Measurements from ENCODE around the gene ITPKB.

The ITPKB gene

DNA sequence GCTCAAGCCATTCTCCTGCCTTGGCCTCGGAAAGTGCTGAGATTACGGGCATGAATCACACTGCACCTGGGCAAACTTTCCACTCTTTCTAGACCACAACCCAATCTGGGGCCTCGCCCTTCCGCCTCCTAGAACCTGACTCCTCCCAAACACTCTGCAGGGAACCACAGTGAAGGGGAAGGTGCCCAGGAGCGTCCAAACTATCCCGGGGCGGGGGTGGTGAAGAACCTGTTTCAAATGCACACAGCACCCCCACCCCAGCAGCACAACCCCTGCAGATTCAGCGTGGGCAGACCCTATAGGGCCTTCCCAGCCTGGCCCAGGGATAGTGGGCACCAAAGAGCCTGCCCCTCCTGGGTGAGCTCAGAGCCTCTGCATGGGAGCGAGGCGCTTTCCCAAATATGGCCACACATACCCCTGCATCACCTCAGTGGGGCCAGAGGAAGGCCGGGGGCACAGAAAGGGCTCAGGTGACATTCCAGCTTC, 103.6 kb downstream of the ITPKB start:
- Histone ChIP-seq H3K27ac (no peak overlapping the region), H3K27me3 (ENCODE audit: insufficient read depth, low read depth, severe bottlenecking) (no peaks in the 10 kb centered on the region), H3K9me3 (ENCODE audit: severe bottlenecking) (no peaks in the 10 kb centered on the region), H3K4me3 (ENCODE audit: low read depth, low read length) (no peak overlapping the region), H3K36me3 (no peaks in the 10 kb centered on the region)
- TF ChIP-seq, protein P1, sequence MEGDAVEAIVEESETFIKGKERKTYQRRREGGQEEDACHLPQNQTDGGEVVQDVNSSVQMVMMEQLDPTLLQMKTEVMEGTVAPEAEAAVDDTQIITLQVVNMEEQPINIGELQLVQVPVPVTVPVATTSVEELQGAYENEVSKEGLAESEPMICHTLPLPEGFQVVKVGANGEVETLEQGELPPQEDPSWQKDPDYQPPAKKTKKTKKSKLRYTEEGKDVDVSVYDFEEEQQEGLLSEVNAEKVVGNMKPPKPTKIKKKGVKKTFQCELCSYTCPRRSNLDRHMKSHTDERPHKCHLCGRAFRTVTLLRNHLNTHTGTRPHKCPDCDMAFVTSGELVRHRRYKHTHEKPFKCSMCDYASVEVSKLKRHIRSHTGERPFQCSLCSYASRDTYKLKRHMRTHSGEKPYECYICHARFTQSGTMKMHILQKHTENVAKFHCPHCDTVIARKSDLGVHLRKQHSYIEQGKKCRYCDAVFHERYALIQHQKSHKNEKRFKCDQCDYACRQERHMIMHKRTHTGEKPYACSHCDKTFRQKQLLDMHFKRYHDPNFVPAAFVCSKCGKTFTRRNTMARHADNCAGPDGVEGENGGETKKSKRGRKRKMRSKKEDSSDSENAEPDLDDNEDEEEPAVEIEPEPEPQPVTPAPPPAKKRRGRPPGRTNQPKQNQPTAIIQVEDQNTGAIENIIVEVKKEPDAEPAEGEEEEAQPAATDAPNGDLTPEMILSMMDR (IDR thresholded peaks at IDR 0.05; ENCODE audit: low read depth, low read length) = no peak
- no peak for DNase-seq

DNA sequence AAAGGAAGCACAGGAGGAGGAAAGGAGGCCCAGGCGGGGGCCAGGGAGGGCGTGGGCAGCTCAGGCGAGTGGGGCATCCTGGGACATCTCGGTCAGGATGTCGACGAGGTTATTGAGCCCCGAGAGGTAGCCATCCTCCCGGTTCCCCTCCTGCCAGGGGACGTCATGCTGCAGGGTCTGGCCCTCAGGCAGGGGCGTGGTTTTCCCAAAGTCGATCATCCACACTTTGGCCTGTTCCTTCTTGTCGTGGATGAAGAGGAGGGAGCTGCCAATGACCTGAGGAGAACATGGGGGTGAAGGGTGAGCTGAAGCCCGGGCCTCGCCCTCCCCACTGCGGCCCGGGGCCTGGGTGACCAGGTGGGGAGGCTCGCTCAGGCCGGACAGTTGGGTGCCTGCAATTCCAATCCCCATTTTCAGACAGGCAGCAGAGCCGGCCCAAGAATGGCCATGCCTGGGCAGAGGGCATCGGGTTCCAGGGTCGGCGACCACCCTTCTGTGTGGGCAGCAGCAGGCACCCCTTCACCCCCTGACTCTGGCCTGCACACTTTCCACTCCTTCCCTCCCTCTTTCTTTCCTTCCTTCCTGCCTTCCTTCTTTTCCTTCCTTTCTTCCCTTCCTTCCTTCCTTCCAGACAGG, 104.4 kb downstream of the ITPKB start:
- Histone ChIP-seq H3K36me3 (no peaks in the 10 kb centered on the region), H3K4me3 (ENCODE audit: low read depth, low read length) (no peak overlapping the region), H3K9me3 (ENCODE audit: severe bottlenecking) (no peaks in the 10 kb centered on the region), H3K27ac (no peak overlapping the region), H3K27me3 (ENCODE audit: insufficient read depth, low read depth, severe bottlenecking) (no peaks in the 10 kb centered on the region)
- no peak for DNase-seq
- TF ChIP-seq, protein P1 (IDR thresholded peaks at IDR 0.05; ENCODE audit: low read depth, low read length) = no peak

DNA sequence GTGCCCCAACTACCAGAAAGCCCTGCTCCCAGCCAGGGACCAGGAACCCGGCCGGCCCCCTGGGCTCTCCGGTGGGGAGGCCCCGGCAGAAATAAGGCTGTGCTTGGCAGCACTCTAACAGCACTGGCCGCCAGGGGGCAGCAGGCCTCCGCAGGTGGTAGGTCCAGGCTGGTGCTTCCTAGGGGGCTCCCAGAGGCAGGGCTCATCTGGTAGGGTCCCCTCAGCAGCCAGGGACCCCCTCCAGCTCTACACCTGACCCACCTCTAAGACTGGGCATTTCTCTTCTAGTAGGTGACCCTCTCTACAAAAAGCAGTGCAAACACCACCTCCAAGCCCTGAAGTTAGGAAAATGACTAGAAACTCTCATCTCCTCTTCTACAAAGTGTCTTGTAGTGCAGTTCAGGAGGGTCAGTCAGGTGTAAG, 104.9 kb downstream of the ITPKB start:
- peak; percentile 55 for DNase-seq
- Histone ChIP-seq H3K36me3 (no peaks in the 10 kb centered on the region), H3K27ac (no peak overlapping the region)

DNA sequence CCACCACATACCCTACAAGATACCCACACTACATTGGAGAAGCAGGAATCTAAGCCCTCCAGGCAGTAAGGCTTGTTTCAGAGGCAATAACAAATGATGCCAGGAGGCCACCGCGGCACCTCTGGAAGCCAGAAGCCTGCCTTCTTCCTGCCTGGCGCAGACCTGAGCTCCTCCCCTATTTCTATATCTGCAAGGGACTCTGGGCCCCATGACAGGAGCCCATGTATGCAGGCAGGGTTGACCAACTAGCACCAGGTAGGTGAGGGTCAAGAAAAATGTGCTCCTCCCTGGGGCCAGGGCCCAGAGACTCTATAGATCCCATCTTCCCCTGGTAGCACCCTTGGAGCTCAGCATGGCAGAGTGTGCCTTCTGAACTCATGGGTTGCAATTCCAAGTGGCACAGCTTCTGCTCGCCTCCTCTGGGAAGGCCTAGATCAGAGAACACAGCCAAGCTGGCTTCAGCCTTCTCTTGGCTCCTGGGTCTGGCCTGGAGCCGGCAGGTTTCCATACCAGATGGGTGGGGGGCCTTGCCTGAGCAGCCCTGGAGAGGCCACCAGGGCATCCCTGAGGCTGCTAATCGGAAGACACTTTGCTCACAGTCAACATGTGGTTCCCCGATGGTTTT, 105.4 kb downstream of the ITPKB start:
- no peak for DNase-seq

More for the DNA sequence above, 104.9 kb downstream of the ITPKB start:
- no peaks in the 10 kb centered on the region for H3K9me3 ChIP-seq (ENCODE audit: severe bottlenecking)
- H3K27me3 ChIP-seq (ENCODE audit: insufficient read depth, low read depth, severe bottlenecking) = no peaks in the 10 kb centered on the region
- H3K4me3 ChIP-seq (ENCODE audit: low read depth, low read length) = no peak overlapping the region
- TF ChIP-seq, protein P1 (IDR thresholded peaks at IDR 0.05; ENCODE audit: low read depth, low read length) = peak; percentile 79

DNA sequence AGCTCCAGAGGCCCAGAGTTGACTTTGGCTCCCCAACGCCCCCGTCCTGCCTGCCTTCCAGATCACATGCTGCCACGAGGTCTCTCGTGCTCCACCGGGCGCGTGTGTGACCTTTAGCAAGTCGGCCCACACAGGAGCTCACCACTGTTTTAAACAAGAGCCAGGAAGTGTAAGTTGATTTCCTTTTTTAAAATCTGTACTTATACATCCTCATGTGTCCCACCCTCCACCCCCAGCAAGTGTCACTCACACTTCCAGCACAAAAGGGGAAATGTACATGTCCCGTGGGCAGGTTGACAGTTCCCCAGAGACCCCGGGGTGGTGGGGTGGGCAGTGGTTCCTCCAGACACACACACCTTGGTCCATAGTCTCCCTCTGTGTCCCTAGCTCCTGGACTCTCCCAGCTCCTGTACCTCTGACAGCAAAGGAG, 106.1 kb downstream of the ITPKB start:
- H3K27me3 ChIP-seq (ENCODE audit: insufficient read depth, low read depth, severe bottlenecking) = no peaks in the 10 kb centered on the region
- TF ChIP-seq, protein P1 (IDR thresholded peaks at IDR 0.05; ENCODE audit: low read depth, low read length) = no peak
- H3K36me3 ChIP-seq = no peaks in the 10 kb centered on the region
- no peak overlapping the region for H3K4me3 ChIP-seq (ENCODE audit: low read depth, low read length)
- DNase-seq = no peak
- H3K9me3 ChIP-seq (ENCODE audit: severe bottlenecking) = no peaks in the 10 kb centered on the region
- no peak overlapping the region for H3K27ac ChIP-seq

More for the DNA sequence above, 105.4 kb downstream of the ITPKB start:
- TF ChIP-seq, protein P1 (IDR thresholded peaks at IDR 0.05; ENCODE audit: low read depth, low read length) = no peak
- Histone ChIP-seq H3K27ac (no peak overlapping the region), H3K27me3 (ENCODE audit: insufficient read depth, low read depth, severe bottlenecking) (no peaks in the 10 kb centered on the region), H3K36me3 (no peaks in the 10 kb centered on the region), H3K4me3 (ENCODE audit: low read depth, low read length) (no peak overlapping the region), H3K9me3 (ENCODE audit: severe bottlenecking) (no peaks in the 10 kb centered on the region)

All from WERI-Rb-1 (cell line).